Esophagus muscularis mucosa (tissue), 4 donors: ENCODE results near the gene ZFYVE19. TPM values are rescaled to one million over a fixed set of nuclear protein-coding genes. Genes with fewer than 3 reads are reported as not detected.

Experiments used
- DNase-seq: peaks from one replicate; pipeline ENCODE4 v3.0.0-alpha.2; 2017; ENCODE audit errors: extremely low spot score
- H3K27ac ChIP-seq, 4 donors: fragments of 200-600 bp; sonication (generic); replicated peaks in 1 of 4; 1 replicate in 3 of 4; 2 replicates in 1 of 4; pipeline ENCODE4 v1.5.1; 2016 to 2019; ENCODE audit warnings: mild to moderate bottlenecking in 1 of 4
- H3K27me3 ChIP-seq, 4 donors: fragments of 200-600 bp; sonication (generic); one replicate each; pipeline versions ENCODE4 v1.5.1 to v1.6.0; 2016 to 2019
- H3K36me3 ChIP-seq, 4 donors: fragments of 200-600 bp; sonication (generic); one replicate each; pipeline ENCODE4 v1.5.1; 2016 to 2019
- H3K4me1 ChIP-seq, 4 donors: fragments of 200-600 bp; sonication (generic); one replicate each; pipeline ENCODE4 v1.5.1; 2016 to 2019
- H3K4me3 ChIP-seq, 4 donors: fragments of 200-600 bp; sonication (generic); 1 replicate in 2 of 4; 2 replicates in 2 of 4; pipeline ENCODE4 v1.5.1; 2016 to 2019; ENCODE audit warnings: mild to moderate bottlenecking in 4 of 4, moderate library complexity in 1 of 4
- H3K9me3 ChIP-seq, 4 donors: fragments of 200-600 bp; sonication (generic); 1 replicate in 3 of 4; 2 replicates in 1 of 4; pipeline ENCODE4 v1.5.1; 2016 to 2019
- CTCF ChIP-seq, 3 experiments: fragments of 200-600 bp in 2 of 3; fragments of 450-650 bp in 1 of 3; sonication (generic) in 2 of 3; IDR thresholded peaks; one replicate each; pipeline ENCODE4 v1.5.1; 2017 to 2019; ENCODE audit warnings: antibody characterized with exemption in 3 of 3, mild to moderate bottlenecking in 2 of 3, moderate library complexity in 1 of 3
- EP300 ChIP-seq: sonication (generic); formaldehyde crosslinking; IDR thresholded peaks from one replicate; pipeline ENCODE4 v1.6.1; 2017; ENCODE audit warnings: antibody characterized with exemption
- POLR2A ChIP-seq: fragments of 450-650 bp; IDR thresholded peaks from one replicate; pipeline ENCODE4 v1.6.1; 2017; ENCODE audit warnings: antibody characterized with exemption, moderate library complexity, mild to moderate bottlenecking, low read depth
- POLR2AphosphoS5 ChIP-seq, 2 donors: sonication (generic); formaldehyde crosslinking; IDR thresholded peaks; one replicate each; pipeline ENCODE4 v1.6.1; 2017; ENCODE audit warnings: antibody characterized with exemption in 2 of 2
- WGBS: methylation state at CpG from one replicate; pipeline ENCODE4 v1.1.5; 2018; 5-methylcytosine and 5-hydroxymethylcytosine counted together
- intact Hi-C: fragments of 100-400 bp; cut with DNase I; formaldehyde crosslinking; loops from one replicate; pipeline ENCODE4 v1.15.1; 2023
- total RNA-seq, 4 donors: library from RNA; depleted of rRNA; stranded (reverse); fragments of >200 nt; gene quantifications; one replicate each; pipeline versions ENCODE4 v1.1.0 to v1.2.1, GENCODE V29; 2016

Gene ZFYVE19
- total RNA-seq, 4 donors from 2014 or later, result 14.4 to 36.8 (median 18.8) TPM

DNA sequence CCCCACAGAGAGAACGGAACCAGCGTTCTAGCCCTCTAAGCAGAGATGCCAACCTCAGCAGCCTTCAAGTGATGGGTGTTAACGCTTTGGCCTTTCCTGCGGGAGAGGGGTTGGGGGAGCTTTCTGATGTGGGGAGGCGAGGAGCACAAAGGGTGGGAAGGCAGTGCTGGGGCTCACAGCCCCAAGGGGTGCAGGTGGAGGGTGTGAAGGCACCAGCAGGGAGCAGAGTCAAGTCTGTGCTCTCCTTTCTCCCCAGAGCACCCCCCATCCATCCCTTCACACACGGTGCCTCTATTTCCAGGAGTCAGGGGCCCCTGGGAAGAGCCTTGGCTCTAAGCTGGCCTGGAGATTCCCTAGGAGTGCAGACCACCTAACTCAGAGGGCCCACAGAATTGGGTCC, 33.0 kb upstream of the ZFYVE19 start:
- TF ChIP-seq CTCF (IDR thresholded peaks at IDR 0.05) (no peak), POLR2AphosphoS5 (IDR thresholded peaks at IDR 0.05) (no peak), POLR2A (no peak), EP300 (no peak)
- no peak for DNase-seq
- H3K36me3 ChIP-seq, result peaks cover 69 to 97% (median 93%) of the 10 kb centered on the region in 4 donors
- no peaks in the 10 kb centered on the region for H3K27me3 ChIP-seq
- no peak overlapping the region for H3K27ac ChIP-seq
- H3K9me3 ChIP-seq, result no peaks in the 10 kb centered on the region
- no peak overlapping the region for H3K4me3 ChIP-seq
- peaks cover 0 to 18% (median 17%) of the 10 kb centered on the region in 4 donors for H3K4me1 ChIP-seq
- intact Hi-C loops, result no loop called here
- 100% methylated on average over 6 of the region's 6 CpGs for WGBS

GRCh38 chr15:40775007-40775406, 31.9 kb upstream of the ZFYVE19 start:
- no peak overlapping the region for H3K27ac ChIP-seq
- no peak overlapping the region for H3K4me3 ChIP-seq
- no peaks in the 10 kb centered on the region for H3K27me3 ChIP-seq
- TF ChIP-seq POLR2AphosphoS5 (IDR thresholded peaks at IDR 0.05), result no peak
- TF ChIP-seq EP300, result no peak
- TF ChIP-seq CTCF (IDR thresholded peaks at IDR 0.05), result no peak
- TF ChIP-seq POLR2A, result no peak
- intact Hi-C loops, result no loop called here
- peaks cover 0 to 7% (median 5%) of the 10 kb centered on the region in 4 donors for H3K4me1 ChIP-seq
- DNase-seq, result no peak
- no peaks in the 10 kb centered on the region for H3K9me3 ChIP-seq
- 92% methylated on average over 9 of the region's 10 CpGs for WGBS
- peaks cover 77 to 100% (median 98%) of the 10 kb centered on the region in 4 donors for H3K36me3 ChIP-seq

DNA sequence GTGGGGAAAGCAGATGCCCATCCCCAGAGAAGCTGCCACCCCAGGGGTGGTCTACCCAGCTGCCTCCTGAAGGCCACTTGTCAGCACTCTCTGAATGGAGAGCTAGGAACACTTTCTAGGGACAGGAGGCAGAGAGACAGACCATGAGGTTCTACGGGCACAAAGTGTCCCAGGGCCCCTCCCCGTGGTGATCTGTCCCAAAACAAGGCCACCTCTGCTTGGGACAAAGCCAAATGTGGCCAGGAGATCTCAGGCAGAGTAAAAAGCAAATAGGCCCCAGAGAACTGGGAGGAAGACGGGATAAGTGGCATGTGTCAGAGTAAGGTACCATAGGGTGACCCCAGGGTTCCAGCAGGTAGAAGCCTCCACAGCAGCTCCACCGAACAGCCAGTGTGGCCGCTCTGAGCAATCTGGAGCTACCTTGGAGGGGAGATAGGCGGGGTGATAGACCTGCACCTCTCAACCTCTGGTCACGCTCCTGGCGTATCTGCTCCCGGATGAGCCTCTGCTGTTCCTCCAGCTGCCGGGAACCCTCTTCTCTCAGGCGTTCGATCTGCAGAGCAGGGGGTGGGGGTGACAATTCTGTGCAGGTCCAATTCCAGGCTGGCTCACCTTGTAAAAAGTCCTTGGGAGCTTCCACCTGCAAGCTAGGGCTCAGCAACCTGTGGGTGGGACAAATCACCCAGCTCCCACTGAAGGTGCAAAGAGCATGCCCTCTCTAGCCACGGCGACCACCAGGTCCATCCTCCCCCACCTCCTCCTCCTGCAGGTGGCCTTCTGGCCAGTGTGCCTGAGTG, 31.0 kb upstream of the ZFYVE19 start:
- Histone ChIP-seq H3K4me1 (no peaks in the 10 kb centered on the region), H3K36me3 (peaks cover 77 to 92% (median 90%) of the 10 kb centered on the region in 4 donors), H3K4me3 (no peak overlapping the region), H3K9me3 (no peaks in the 10 kb centered on the region), H3K27ac (no peak overlapping the region), H3K27me3 (no peaks in the 10 kb centered on the region)
- DNase-seq, result no peak
- intact Hi-C loops, result no loop called here
- no peak for TF ChIP-seq EP300
- TF ChIP-seq POLR2A, result no peak
- no peak for TF ChIP-seq CTCF (IDR thresholded peaks at IDR 0.05)
- no peak for TF ChIP-seq POLR2AphosphoS5 (IDR thresholded peaks at IDR 0.05)
- WGBS, result 94% methylated on average over 8 of the region's 14 CpGs

DNA sequence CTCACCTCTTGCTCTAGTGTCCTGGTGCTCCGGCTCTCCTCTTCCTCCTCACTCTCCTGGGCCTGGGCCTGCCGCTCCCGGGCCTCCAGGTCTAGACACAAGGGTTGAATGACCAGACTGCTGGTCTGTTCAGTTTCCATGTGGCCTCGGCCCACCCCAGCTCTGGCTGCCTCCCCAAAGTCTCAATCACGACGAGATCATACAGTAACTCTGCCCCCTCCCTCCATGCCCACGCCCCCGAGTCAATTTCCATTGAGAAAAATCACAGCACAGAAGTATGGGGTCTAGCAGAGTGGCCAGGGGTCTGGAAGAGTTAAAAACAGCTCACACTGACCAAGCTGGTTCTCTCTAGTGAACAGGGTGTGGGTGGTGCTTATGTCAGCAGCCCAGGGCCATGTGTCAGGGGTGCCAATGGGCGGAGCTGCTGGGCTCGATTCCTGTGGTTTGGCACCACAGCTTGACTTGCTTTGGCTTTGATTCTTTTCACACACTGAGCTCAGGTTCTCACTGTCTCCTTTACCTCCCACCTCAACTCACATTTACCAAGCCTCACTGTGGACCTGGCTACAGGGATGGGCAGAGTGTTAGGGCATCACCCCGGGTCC, 30.2 kb upstream of the ZFYVE19 start:
- intact Hi-C loops, result no loop called here
- WGBS, result 74% methylated on average over 7 of the region's 11 CpGs
- H3K27ac ChIP-seq, result no peak overlapping the region
- H3K4me1 ChIP-seq, result no peaks in the 10 kb centered on the region
- H3K9me3 ChIP-seq, result no peaks in the 10 kb centered on the region
- DNase-seq, result no peak
- no peaks in the 10 kb centered on the region for H3K27me3 ChIP-seq
- H3K36me3 ChIP-seq, result peaks cover 77 to 85% (median 83%) of the 10 kb centered on the region in 4 donors
- no peak overlapping the region for H3K4me3 ChIP-seq
- TF ChIP-seq CTCF (IDR thresholded peaks at IDR 0.05) (no peak), POLR2A (no peak), EP300 (no peak), POLR2AphosphoS5 (IDR thresholded peaks at IDR 0.05) (no peak)
